Measurements from ENCODE around the gene YPEL2.
"Not testable (repeated sequence)": the region's sequence is repeated elsewhere in the genome, so short reads cannot be mapped to it uniquely, and the experiment has no call there.

Gene YPEL2

GRCh38 chr17:59391021-59391420 lies 59.6 kb downstream of the YPEL2 start:
- Histone ChIP-seq H3K27me3 (ENCODE audit: insufficient read depth, poor library complexity, severe bottlenecking) (no peaks in the 10 kb centered on the region), H3K4me3 (replicated peaks; ENCODE audit: insufficient read depth, low read length) (no peak overlapping the region), H3K27ac (replicated peaks) (no peak overlapping the region)
- DNase-seq (ENCODE audit: low read depth in 1 of 2, low spot score in 1 of 2) = no peak
- TF ChIP-seq REST (IDR thresholded peaks at IDR 0.05; ENCODE audit: insufficient replicate concordance, low read depth) (no peak), GABPA (IDR thresholded peaks at IDR 0.05; ENCODE audit: low read depth) (no peak), CTCF (IDR thresholded peaks at IDR 0.05; ENCODE audit: insufficient read depth, low read length) (no peak), SPI1 (IDR thresholded peaks at IDR 0.05; ENCODE audit: borderline replicate concordance, low read depth) (no peak), POLR2AphosphoS5 (IDR thresholded peaks at IDR 0.05; ENCODE audit: low read depth) (no peak)

DNA sequence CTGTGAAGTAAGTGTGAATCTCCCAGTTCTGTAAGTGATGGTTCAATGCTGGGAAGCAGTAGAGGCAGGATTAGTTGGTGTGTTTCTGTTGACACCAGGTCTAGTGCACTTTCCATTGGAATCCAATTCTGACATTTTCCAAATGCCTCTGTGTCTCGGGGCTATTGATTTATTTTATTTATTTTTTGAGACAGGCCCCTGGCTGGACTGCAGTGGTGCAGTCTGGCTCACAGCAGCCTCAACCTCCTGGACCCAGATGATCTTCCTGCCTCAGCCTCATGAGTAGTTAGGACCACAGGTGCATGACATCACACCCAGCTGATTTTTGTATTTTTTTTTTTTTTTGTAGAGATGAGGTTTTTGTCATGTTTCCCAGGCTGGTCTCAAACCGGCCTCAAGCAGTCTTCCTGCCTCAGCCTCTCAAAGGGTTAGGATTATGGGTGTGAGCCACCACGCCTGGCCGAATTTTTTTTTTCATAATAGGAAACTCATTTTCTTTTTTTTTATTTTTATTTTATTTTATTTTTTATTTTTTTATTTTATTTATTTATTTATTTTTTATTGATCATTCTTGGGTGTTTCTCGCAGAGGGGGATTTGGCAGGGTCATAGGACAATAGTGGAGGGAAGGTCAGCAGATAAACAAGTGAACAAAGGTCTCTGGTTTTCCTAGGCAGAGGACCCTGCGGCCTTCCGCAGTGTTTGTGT lies 61.7 kb downstream of the YPEL2 start:
- H3K4me3 ChIP-seq (replicated peaks; ENCODE audit: insufficient read depth, low read length) = no peak overlapping the region
- DNase-seq (ENCODE audit: low read depth in 1 of 2, low spot score in 1 of 2) = no peak
- H3K27ac ChIP-seq (replicated peaks) = no peak overlapping the region
- no peaks in the 10 kb centered on the region for H3K27me3 ChIP-seq (ENCODE audit: insufficient read depth, poor library complexity, severe bottlenecking)
- no peak for TF ChIP-seq SPI1 (IDR thresholded peaks at IDR 0.05; ENCODE audit: borderline replicate concordance, low read depth)

- not testable (repeated sequence) for DNase-seq (ENCODE audit: low read depth in 1 of 2, low spot score in 1 of 2); H3K27ac ChIP-seq (replicated peaks); H3K27me3 ChIP-seq (ENCODE audit: insufficient read depth, poor library complexity, severe bottlenecking); H3K4me3 ChIP-seq (replicated peaks; ENCODE audit: insufficient read depth, low read length)
Measured at GRCh38 chr17:59393742-59394410, 62.4 kb downstream of the YPEL2 start.

DNA sequence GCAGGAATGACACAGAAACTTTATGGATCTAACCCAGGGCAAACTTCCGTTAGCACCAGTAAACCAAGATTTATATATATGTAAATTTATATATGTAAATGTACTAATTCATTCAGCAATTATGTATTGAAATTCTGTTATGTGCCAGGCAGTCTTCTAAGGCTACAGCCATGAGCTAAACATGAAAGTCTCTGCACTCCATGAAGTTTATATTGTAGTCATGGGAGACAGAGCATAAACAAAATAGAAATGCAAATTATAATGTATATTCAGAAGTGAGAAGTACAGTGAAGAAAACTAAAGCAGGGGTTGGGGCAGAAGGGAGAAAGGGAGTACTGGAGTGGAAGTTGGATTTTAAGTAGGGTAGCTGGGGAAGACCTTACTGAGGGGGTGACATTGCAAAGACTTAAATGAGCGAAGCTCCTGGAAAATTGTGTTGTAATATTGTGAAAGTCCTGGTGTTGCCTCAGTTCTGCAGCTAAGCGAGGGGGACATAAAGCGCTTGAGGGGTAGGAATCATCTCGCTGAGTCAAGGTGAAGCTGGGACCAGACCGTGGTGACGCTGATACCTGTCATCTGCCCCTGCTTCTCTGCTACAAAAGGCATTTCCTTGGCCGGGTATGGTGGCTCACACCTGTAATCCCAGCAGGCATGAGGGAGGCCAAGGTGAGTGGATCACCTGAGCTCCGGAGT lies 64.8 kb downstream of the YPEL2 start:
- Histone ChIP-seq H3K27me3 (ENCODE audit: insufficient read depth, poor library complexity, severe bottlenecking) (no peaks in the 10 kb centered on the region), H3K27ac (replicated peaks) (no peak overlapping the region), H3K4me3 (replicated peaks; ENCODE audit: insufficient read depth, low read length) (no peak overlapping the region)
- TF ChIP-seq SPI1 (IDR thresholded peaks at IDR 0.05; ENCODE audit: borderline replicate concordance, low read depth) (no peak), CTCF (IDR thresholded peaks at IDR 0.05; ENCODE audit: insufficient read depth, low read length) (no peak), POLR2AphosphoS5 (IDR thresholded peaks at IDR 0.05; ENCODE audit: low read depth) (no peak), REST (IDR thresholded peaks at IDR 0.05; ENCODE audit: insufficient replicate concordance, low read depth) (no peak), GABPA (IDR thresholded peaks at IDR 0.05; ENCODE audit: low read depth) (no peak)
- DNase-seq (ENCODE audit: low read depth in 1 of 2, low spot score in 1 of 2) = no peak

Measured in HL-60 (cell line).